Measurements from ENCODE around the gene ROM1. TPM values are rescaled to one million over a fixed set of nuclear protein-coding genes. Genes with fewer than 3 reads are reported as not detected.
"Not testable (repeated sequence)": the region's sequence is repeated elsewhere in the genome, so short reads cannot be mapped to it uniquely, and the experiment has no call there.

The ROM1 gene
- total RNA-seq, 2 donors from 2014 or later = 3.2 to 3.6 TPM

DNA sequence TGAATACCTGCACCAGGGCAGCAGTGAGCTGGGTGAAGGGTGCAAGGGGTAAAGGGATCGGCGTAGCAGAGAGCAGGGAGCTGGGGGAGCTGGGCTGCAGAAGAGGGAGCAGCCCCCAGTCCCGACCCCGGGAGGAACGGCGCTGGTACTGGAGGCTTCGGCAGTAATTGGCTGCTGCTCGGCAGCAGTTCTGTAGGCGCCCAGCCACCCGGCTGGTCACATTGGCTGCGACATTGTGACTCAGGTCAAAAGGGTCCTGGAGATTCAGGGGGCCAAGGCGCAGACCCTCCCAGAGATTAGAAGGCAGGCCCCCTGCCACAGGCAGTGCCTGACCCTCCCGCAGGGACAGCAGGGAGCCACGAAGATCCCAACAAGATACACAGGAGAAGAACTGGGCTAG lies 37.2 kb upstream of the ROM1 start:
- Histone ChIP-seq H3K4me1 (peaks cover 18% of the 10 kb centered on the region), H3K4me3 (no peak overlapping the region), H3K9ac (ENCODE audit: low read depth in 2 of 2, low read length in 2 of 2) (peak overlapping the region in 1 of 2 donors; percentile 98), H3K27ac (peak overlapping the region; percentile 89), H3K9me3 (no peaks in the 10 kb centered on the region), H3K36me3 (no peaks in the 10 kb centered on the region), H3K27me3 (no peaks in the 10 kb centered on the region)
- intact Hi-C loops (cut with DNase I) = no loop called here
- no peak for DNase-seq
- TF ChIP-seq, protein P1, sequence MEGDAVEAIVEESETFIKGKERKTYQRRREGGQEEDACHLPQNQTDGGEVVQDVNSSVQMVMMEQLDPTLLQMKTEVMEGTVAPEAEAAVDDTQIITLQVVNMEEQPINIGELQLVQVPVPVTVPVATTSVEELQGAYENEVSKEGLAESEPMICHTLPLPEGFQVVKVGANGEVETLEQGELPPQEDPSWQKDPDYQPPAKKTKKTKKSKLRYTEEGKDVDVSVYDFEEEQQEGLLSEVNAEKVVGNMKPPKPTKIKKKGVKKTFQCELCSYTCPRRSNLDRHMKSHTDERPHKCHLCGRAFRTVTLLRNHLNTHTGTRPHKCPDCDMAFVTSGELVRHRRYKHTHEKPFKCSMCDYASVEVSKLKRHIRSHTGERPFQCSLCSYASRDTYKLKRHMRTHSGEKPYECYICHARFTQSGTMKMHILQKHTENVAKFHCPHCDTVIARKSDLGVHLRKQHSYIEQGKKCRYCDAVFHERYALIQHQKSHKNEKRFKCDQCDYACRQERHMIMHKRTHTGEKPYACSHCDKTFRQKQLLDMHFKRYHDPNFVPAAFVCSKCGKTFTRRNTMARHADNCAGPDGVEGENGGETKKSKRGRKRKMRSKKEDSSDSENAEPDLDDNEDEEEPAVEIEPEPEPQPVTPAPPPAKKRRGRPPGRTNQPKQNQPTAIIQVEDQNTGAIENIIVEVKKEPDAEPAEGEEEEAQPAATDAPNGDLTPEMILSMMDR (IDR thresholded peaks at IDR 0.05) = no peak

DNA sequence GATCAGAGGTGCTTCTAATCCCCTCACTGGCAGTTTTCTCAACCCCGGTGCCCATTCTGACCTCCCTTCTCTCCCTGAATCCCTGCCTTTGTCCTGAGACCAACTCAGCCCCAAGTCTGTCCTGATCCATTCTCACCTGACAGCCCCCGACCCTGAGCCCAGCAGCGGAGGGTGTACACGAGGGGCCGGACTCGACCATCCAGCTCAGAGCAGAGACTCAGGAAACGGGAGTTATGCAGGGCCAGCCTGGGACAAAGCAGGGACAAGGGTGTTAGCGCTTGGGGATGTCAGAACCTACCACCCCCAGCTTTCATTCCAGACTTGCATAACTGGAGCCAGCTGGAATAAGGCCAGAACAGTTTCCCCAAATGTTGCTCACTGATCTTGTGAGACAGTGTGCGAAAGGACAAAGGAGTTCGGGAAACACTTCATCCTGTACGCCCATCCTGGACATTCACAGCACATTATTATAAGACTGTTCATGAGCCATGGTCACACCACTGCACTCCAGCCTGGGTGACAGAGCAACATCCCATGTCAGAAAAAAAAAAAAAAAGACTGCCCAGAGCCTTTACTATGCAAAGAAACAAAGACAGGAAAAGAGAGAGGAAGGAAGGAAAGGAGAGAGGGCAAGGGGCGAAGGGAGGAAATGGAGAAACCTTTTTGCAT lies 35.9 kb upstream of the ROM1 start:
- intact Hi-C loops (cut with DNase I) = no loop called here
- H3K4me3 ChIP-seq = no peak overlapping the region
- peaks cover 18% of the 10 kb centered on the region for H3K4me1 ChIP-seq
- H3K27ac ChIP-seq = peak overlapping the region; percentile 48
- H3K27me3 ChIP-seq = no peaks in the 10 kb centered on the region
- DNase-seq = no peak
- no peaks in the 10 kb centered on the region for H3K9me3 ChIP-seq
- H3K36me3 ChIP-seq = no peaks in the 10 kb centered on the region
- TF ChIP-seq, protein P1 (IDR thresholded peaks at IDR 0.05) = no peak
- peak overlapping the region in 1 of 2 donors; percentile 98 for H3K9ac ChIP-seq (ENCODE audit: low read depth in 2 of 2, low read length in 2 of 2)

DNA sequence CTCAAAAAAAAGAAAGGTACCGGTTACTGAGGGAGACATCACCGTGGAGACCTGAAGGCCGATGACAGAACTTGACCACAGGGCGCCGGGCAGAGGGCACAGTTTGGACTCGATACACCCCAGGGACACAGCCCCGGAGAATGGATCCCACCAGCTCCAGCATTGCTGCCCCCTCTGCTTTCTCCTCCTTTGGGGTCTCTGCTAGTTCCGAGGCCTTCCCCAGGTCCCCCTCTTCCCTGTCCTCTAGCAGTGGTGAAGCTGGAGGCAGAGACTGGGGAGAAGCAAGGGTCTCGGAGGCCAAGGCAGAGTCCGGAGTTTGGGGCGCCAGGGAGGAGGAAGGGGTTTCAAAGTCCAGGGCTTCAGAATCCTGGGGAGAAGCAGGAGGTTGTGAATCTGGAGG lies 34.5 kb upstream of the ROM1 start:
- DNase-seq = no peak
- H3K36me3 ChIP-seq = no peaks in the 10 kb centered on the region
- peaks cover 18% of the 10 kb centered on the region for H3K4me1 ChIP-seq

DNA sequence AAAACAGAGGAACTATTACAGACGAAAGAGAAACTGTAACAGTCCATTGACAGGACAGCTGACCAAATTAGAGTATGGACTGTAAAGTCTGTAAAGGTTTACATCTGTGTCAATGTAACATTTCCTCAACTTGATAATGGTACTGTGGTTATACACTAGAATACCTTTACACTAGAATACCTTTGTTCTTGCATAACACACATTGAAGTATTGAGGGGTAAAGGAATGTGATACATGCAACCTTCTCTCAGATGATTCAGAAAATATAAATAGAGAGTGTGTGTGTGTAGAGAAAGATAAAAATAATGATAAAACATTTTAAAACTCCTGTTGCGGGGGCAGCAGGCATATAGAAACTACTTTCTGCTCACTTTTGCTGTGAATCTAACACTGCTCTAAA lies 33.8 kb upstream of the ROM1 start:
- no peak for DNase-seq
- no peak overlapping the region for H3K27ac ChIP-seq
- H3K27me3 ChIP-seq = no peaks in the 10 kb centered on the region
- intact Hi-C loops (cut with DNase I) = no loop called here
- H3K36me3 ChIP-seq = no peaks in the 10 kb centered on the region
- H3K9me3 ChIP-seq = no peaks in the 10 kb centered on the region
- no peak overlapping the region for H3K4me3 ChIP-seq
- TF ChIP-seq, protein P1 (IDR thresholded peaks at IDR 0.05) = no peak
- H3K9ac ChIP-seq (ENCODE audit: low read depth in 2 of 2, low read length in 2 of 2) = no peak overlapping the region
- H3K4me1 ChIP-seq = peaks cover 18% of the 10 kb centered on the region

More for the DNA sequence above, 34.5 kb upstream of the ROM1 start:
- Histone ChIP-seq H3K9ac (ENCODE audit: low read depth in 2 of 2, low read length in 2 of 2) (no peak overlapping the region), H3K27me3 (no peaks in the 10 kb centered on the region), H3K27ac (no peak overlapping the region), H3K9me3 (no peaks in the 10 kb centered on the region), H3K4me3 (no peak overlapping the region)
- intact Hi-C loops (cut with DNase I) = no loop called here
- TF ChIP-seq, protein P1 (IDR thresholded peaks at IDR 0.05) = no peak

DNA sequence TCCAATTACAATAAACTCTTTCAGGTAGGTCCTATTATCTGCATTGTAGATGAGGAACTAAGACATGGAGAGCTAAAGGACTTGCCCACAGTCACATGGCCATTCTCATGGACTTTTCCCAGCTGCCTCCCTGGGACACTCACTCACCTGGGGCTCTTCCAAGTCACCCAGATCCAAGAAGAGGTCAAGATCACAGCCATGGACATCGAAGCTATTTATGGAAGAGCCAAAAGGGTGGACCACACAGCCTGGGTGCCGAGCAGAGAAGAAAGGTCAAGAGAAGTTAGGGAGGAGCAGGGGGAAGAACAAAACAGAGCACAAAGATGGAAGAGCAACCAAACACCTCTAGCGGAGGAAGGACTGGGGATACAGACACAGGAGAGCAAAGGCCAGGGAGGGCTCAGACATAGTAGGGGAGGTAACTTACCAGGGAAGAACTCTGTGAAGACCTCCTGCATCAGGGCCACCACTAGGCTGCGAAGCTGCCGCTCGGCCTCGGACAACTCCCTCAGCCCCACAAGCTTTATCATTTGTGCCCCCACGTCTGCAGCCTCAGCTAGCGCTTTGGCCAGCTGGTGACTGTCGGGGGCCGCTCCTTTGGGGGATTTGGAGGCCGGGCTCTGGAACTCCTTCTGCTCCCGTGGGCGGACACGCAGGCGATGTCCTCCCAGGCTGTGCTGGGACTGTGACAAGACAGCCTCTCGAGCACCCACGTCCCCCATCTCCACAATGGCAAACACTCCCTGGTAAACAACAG lies 31.9 kb upstream of the ROM1 start:
- H3K9ac ChIP-seq (ENCODE audit: low read depth in 2 of 2, low read length in 2 of 2) = no peak overlapping the region
- intact Hi-C loops (cut with DNase I) = no loop called here
- H3K36me3 ChIP-seq = no peaks in the 10 kb centered on the region
- H3K27me3 ChIP-seq = no peaks in the 10 kb centered on the region
- no peak for DNase-seq
- no peak overlapping the region for H3K27ac ChIP-seq
- TF ChIP-seq, protein P1 (IDR thresholded peaks at IDR 0.05) = no peak
- peaks cover 6% of the 10 kb centered on the region for H3K4me1 ChIP-seq
- no peaks in the 10 kb centered on the region for H3K9me3 ChIP-seq
- no peak overlapping the region for H3K4me3 ChIP-seq

DNA sequence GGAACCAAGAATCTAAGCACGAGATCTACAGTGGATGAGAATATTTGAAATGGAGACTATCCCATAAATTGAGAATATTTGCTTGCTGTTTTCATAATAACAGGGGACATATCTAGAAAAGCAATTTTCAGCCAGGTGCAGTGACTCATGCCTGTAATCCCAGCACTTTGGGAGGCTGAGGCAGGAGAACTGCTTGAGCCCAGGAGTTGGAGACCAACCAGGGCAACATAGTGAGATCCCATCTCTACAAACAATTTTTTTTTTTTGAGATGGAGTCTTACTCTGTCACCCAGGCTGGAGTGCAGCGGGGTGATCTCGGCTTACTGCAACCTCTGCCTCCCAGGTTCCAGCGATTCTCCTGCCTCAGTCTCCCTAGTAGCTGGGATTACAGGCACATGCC lies 31.3 kb upstream of the ROM1 start:
- intact Hi-C loops (cut with DNase I); H3K36me3 ChIP-seq; DNase-seq; H3K4me1 ChIP-seq; H3K27ac ChIP-seq; H3K9ac ChIP-seq (ENCODE audit: low read depth in 2 of 2, low read length in 2 of 2); H3K27me3 ChIP-seq; H3K9me3 ChIP-seq; H3K4me3 ChIP-seq: not testable (repeated sequence)

DNA sequence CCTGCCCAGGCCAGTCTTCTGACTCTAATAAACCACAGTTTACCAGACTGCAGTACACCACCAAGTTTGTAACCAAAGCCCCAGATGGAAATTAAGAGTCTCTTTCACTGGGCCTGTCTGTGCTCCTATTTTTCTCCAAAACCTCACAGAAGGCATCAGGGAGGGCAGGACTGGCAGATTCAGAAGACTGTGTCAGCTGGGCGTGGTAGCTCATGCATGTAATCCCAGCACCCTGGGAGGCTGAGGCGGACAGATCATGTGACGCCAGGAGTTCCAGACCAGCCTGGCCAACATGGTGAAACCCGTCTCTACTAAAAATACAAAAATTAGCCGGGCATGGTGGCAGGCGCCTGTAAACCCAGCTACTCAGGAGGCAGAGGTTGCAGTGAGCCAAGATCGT lies 27.7 kb upstream of the ROM1 start:
- H3K27me3 ChIP-seq; H3K9ac ChIP-seq (ENCODE audit: low read depth in 2 of 2, low read length in 2 of 2); H3K36me3 ChIP-seq; H3K4me1 ChIP-seq; H3K9me3 ChIP-seq; intact Hi-C loops (cut with DNase I); H3K27ac ChIP-seq; H3K4me3 ChIP-seq; DNase-seq: not testable (repeated sequence)

All from colonic mucosa (tissue), 4 donors.